ENCODE measurements around the gene BMP4. TPM values are rescaled to one million over a fixed set of nuclear protein-coding genes. Genes with fewer than 3 reads are reported as not detected.

BMP4 gene
- total RNA-seq, result 16.4 TPM
- polyA plus RNA-seq (ENCODE audit: insufficient read depth in 1 of 8, insufficient read length in 8 of 8, low replicate concordance in 1 of 8), result 10 to 100 TPM; 12.0 to 30.5 (median 19.7) TPM
- long read RNA-seq, donor 1, partial matches to known transcripts, result 0 of 2 reads
- long read RNA-seq, donor 1, other reads (novel, unspliced or antisense), result 0 of 2 reads
- long read RNA-seq, donor 2, result 0 reads
- long read RNA-seq, donor 3, partial matches to known transcripts, result 0 of 7 reads
- long read RNA-seq, donor 3, other reads (novel, unspliced or antisense), result 0 of 7 reads
- long read RNA-seq, donor 4, result 0 reads
- long read RNA-seq, donor 5, transcript BMP4-201 (4 exons, 1,917 nt), result major isoform, 10 of 27 reads
- long read RNA-seq, donor 5, transcript BMP4-206 (4 exons, 1,708 nt), result minor isoform, 9 of 27 reads
- long read RNA-seq, donor 5, transcript BMP4-205 (3 exons, 1,705 nt), result minor isoform, 8 of 27 reads
- long read RNA-seq, donor 5, partial matches to known transcripts, result 0 of 27 reads
- long read RNA-seq, donor 5, other reads (novel, unspliced or antisense), result 0 of 27 reads
- long read RNA-seq, donor 6, partial matches to known transcripts, result 0 of 5 reads
- long read RNA-seq, donor 6, other reads (novel, unspliced or antisense), result 0 of 5 reads
- long read RNA-seq, donor 7, partial matches to known transcripts, result 0 of 5 reads
- long read RNA-seq, donor 7, other reads (novel, unspliced or antisense), result 0 of 5 reads
- long read RNA-seq, donor 8, transcript BMP4-201 (4 exons, 1,917 nt), result major isoform, 5 of 8 reads
- long read RNA-seq, donor 8, partial matches to known transcripts, result 0 of 8 reads
- long read RNA-seq, donor 8, other reads (novel, unspliced or antisense), result 0 of 8 reads
- long read RNA-seq, donor 9, partial matches to known transcripts, result 0 of 3 reads
- long read RNA-seq, donor 9, other reads (novel, unspliced or antisense), result 0 of 3 reads
- long read RNA-seq, donor 10, transcript BMP4-206 (4 exons, 1,708 nt), result major isoform, 5 of 11 reads
- long read RNA-seq, donor 10, partial matches to known transcripts, result 0 of 11 reads
- long read RNA-seq, donor 10, other reads (novel, unspliced or antisense), result 0 of 11 reads
- long read RNA-seq, donor 11, partial matches to known transcripts, result 0 of 5 reads
- long read RNA-seq, donor 11, other reads (novel, unspliced or antisense), result 0 of 5 reads

DNA sequence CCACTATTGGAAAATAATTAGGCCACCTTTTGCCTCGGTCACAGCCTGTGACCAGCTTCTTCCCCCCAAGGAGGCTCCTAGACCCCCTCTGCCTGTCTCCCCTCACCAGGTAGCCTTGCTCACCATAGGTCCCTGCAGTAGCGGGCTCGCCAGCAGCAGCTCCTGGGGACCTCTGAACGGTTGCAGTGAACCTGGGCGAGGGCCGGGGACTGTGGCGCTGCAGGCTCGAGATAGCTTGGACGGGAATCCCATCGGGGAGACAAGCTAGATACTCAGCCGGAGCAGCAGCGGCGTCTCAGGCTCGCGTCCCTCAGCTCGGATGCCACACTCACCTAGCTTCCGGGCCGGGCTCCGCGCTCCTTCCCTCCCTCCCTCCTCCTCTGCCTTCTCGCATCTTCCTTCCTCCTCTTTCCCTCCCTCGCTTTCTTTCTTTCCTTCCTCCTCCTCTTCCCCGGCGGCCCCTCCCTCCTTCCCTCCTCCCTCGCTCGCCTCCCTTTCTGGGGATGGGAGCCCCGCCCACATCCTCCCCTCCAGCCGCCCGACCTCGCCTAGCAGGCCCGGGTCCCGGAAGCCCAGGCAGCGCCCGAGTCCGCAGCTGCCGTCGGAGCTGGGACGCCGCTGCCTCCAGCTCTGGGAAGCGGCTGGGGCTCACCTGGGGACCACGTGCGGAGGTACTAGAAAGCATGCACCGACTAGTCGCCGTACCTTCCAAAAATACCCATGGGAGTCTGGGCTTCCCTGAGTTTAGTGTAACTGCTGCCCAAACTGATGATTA is at the start of gene BMP4:
BMP4 (minus strand) TSS at position 399 of the 775 bp plus-strand sequence. CDS start 4,603 bp downstream, outside the sequence.
- H3K27me3 ChIP-seq (ENCODE audit: control insufficient read depth, insufficient read depth, low read length), result peaks cover 52% of the 10 kb centered on the region

DNA sequence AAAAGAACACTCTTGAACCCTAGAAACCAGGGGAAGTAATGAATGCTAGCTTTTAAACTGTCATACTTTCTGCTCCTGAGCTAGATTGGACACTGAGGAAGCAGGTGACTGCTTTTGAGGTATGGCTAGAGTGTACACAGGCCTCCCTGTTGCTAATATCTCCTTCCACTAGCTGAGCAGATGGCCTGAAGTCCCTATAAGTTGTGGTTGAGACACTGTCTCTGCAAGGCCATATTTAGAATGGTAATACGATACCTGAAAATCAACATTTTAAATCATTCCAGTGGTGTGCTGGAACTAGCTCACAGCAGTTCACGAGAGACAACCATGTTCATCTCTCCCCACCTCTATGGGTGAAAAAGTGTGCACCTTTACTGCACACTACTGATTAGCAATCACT is 46.4 kb upstream of the BMP4 start:
- no peaks in the 10 kb centered on the region for H3K27me3 ChIP-seq (ENCODE audit: control insufficient read depth, insufficient read depth, low read length)
- H3K36me3 ChIP-seq (ENCODE audit: control insufficient read depth, insufficient read depth, low read length), result no peaks in the 10 kb centered on the region
- no peak for DNase-seq
- H3K4me1 ChIP-seq (ENCODE audit: control insufficient read depth, insufficient read depth, low read length), result peaks cover 5% of the 10 kb centered on the region
- H3K4me3 ChIP-seq (ENCODE audit: low read length), result no peak overlapping the region
- WGBS (ENCODE audit: insufficient coverage), result no CpG with 5 or more reads among the region's 2 CpGs
- no peaks in the 10 kb centered on the region for H3K9me3 ChIP-seq (replicated peaks; ENCODE audit: control insufficient read depth, low read depth, low read length)
- no peak overlapping the region for H3K27ac ChIP-seq (ENCODE audit: low read length)

More for the DNA sequence above, at the start of gene BMP4:
- Histone ChIP-seq H3K36me3 (ENCODE audit: control insufficient read depth, insufficient read depth, low read length) (peaks cover 11% of the 10 kb centered on the region), H3K4me1 (ENCODE audit: control insufficient read depth, insufficient read depth, low read length) (peaks cover 24% of the 10 kb centered on the region), H3K27ac (ENCODE audit: low read length) (peak within 1 kb of the TSS; percentile 81), H3K4me3 (ENCODE audit: low read length) (peak within 1 kb of the TSS; percentile 80), H3K9me3 (replicated peaks; ENCODE audit: control insufficient read depth, low read depth, low read length) (no peaks in the 10 kb centered on the region)
- WGBS (ENCODE audit: insufficient coverage), result under 1% methylated on average over 43 of the region's 45 CpGs
- peak; percentile 96 for DNase-seq

DNA sequence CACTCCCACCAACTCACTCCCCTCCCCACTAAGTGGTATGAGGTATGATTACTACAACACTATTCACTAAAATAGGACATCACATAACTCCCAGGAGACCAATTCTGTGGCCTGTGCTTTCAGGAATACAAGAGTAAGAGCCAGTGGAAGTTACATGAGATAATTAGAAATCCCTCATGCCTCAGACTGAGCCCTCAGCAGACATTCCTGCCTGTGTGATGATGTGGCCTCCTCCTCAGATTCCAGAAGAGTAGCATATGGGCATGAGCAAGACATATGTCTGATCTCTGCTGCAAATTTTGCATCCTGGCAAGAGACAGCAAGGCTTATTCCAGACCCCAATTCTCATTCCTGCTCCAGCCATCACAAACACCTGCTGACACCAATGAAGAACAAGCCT is 46.0 kb upstream of the BMP4 start:
- H3K36me3 ChIP-seq (ENCODE audit: control insufficient read depth, insufficient read depth, low read length), result no peaks in the 10 kb centered on the region
- peaks cover 5% of the 10 kb centered on the region for H3K4me1 ChIP-seq (ENCODE audit: control insufficient read depth, insufficient read depth, low read length)
- H3K4me3 ChIP-seq (ENCODE audit: low read length), result no peak overlapping the region
- no peaks in the 10 kb centered on the region for H3K27me3 ChIP-seq (ENCODE audit: control insufficient read depth, insufficient read depth, low read length)
- H3K9me3 ChIP-seq (replicated peaks; ENCODE audit: control insufficient read depth, low read depth, low read length), result no peaks in the 10 kb centered on the region
- DNase-seq, result no peak
- no peak overlapping the region for H3K27ac ChIP-seq (ENCODE audit: low read length)

DNA sequence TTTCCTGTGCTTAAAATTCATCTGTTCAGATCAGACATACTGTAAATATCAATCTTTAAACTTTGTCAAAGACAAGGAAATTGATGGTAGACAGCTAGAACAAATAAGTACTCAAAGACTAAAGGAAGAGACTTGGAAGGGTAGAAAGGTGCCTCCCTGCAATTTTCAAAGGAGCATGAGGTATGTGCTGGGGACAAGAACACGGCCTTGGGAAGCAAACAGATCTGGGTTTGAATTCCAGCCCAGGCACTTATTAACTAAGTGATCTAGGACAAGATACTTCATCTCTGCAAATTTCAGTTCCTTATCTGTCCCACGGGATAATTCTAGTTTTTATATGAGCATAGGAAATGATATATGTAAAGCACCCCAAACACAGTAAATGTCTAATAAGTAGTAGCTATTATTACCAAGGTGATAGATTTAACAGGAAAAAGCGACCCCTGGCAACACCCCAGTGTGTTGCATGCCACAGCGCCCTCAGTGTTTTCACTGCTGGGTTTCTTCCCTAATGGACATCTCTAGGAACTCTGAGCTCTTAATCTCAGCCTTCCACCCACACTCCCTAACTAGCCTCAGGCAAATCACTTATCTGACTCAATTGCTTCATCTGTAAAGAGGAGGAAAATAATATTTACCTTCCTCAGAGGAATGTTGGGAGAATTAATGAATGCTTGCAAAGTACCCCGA is 44.7 kb upstream of the BMP4 start:
- no peaks in the 10 kb centered on the region for H3K9me3 ChIP-seq (replicated peaks; ENCODE audit: control insufficient read depth, low read depth, low read length)
- H3K27ac ChIP-seq (ENCODE audit: low read length), result no peak overlapping the region
- no CpG with 5 or more reads among the region's 5 CpGs for WGBS (ENCODE audit: insufficient coverage)
- H3K4me1 ChIP-seq (ENCODE audit: control insufficient read depth, insufficient read depth, low read length), result peaks cover 5% of the 10 kb centered on the region
- H3K27me3 ChIP-seq (ENCODE audit: control insufficient read depth, insufficient read depth, low read length), result no peaks in the 10 kb centered on the region
- H3K36me3 ChIP-seq (ENCODE audit: control insufficient read depth, insufficient read depth, low read length), result no peaks in the 10 kb centered on the region
- H3K4me3 ChIP-seq (ENCODE audit: low read length), result no peak overlapping the region
- no peak for DNase-seq

DNA sequence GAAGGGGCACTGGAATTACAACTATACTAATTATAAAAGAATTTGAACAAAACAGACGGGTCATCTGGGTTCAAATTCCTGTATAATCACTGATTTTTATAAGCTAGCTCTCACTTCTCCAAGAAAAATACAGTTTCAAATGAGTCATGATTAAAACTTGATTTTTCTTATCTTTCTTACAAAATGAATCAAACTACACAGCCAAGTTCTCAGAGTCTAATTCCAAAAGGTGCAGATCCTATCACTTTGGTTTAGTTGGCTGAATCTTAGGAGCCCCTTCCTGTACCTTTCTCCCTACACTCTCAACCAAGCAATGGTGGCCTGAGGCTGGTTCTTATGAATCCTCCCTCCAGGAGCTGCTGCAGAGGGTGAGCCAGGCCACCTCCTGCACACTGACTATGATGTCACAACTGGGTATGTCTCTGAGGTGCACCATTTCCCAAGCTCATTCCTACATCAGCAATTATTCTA is 43.8 kb upstream of the BMP4 start:
- H3K4me3 ChIP-seq (ENCODE audit: low read length), result no peak overlapping the region
- DNase-seq, result no peak

DNA sequence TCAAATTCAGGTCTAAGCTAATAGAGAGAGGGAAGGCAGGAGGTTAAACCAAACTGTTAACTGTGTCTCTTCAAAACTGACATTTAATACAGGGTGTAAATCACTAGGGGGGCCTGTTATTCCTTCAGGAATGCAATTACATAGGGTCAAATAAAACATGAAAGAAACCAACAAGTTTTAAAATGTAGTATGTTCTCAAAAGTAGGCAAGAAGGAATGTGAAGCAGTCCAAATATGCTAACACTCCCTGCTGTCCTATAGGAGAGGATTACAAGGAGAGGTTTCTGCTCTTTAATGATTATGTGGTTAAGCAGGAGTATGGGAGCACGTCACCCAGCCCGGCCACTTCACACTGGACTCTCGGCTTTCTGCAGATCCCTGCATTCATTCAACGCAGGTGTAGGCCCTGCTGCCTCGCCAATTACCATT is 42.5 kb upstream of the BMP4 start:
- no peak for DNase-seq
- Histone ChIP-seq H3K4me1 (ENCODE audit: control insufficient read depth, insufficient read depth, low read length) (peaks cover 5% of the 10 kb centered on the region), H3K27ac (ENCODE audit: low read length) (no peak overlapping the region), H3K36me3 (ENCODE audit: control insufficient read depth, insufficient read depth, low read length) (no peaks in the 10 kb centered on the region), H3K9me3 (replicated peaks; ENCODE audit: control insufficient read depth, low read depth, low read length) (no peaks in the 10 kb centered on the region), H3K4me3 (ENCODE audit: low read length) (no peak overlapping the region), H3K27me3 (ENCODE audit: control insufficient read depth, insufficient read depth, low read length) (no peaks in the 10 kb centered on the region)
- no CpG with 5 or more reads among the region's 5 CpGs for WGBS (ENCODE audit: insufficient coverage)

More for the DNA sequence above, 43.8 kb upstream of the BMP4 start:
- H3K27ac ChIP-seq (ENCODE audit: low read length), result no peak overlapping the region
- H3K9me3 ChIP-seq (replicated peaks; ENCODE audit: control insufficient read depth, low read depth, low read length), result no peaks in the 10 kb centered on the region
- H3K27me3 ChIP-seq (ENCODE audit: control insufficient read depth, insufficient read depth, low read length), result no peaks in the 10 kb centered on the region
- WGBS (ENCODE audit: insufficient coverage), result no CpG with 5 or more reads among the region's 1 CpG
- peaks cover 5% of the 10 kb centered on the region for H3K4me1 ChIP-seq (ENCODE audit: control insufficient read depth, insufficient read depth, low read length)
- H3K36me3 ChIP-seq (ENCODE audit: control insufficient read depth, insufficient read depth, low read length), result no peaks in the 10 kb centered on the region

DNA sequence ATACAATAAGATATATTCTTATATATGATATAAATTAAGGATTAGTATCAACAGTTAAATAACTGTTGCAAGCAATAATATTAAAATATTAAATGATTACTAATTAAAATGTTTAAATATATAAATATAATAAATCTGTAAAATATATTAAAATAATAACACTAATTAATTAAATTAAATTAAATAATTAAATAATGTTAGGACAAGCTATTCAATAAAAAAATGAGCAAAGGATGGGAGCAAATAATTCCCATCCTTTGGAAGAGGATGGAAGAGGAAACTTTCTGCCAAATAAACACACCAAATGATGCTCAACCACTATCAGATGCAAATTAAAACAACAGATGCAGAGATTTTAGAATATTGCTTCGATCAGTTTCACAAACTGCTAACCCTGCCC is 39.4 kb upstream of the BMP4 start:
- Histone ChIP-seq H3K27me3 (ENCODE audit: control insufficient read depth, insufficient read depth, low read length) (no peaks in the 10 kb centered on the region), H3K9me3 (replicated peaks; ENCODE audit: control insufficient read depth, low read depth, low read length) (no peaks in the 10 kb centered on the region), H3K36me3 (ENCODE audit: control insufficient read depth, insufficient read depth, low read length) (no peaks in the 10 kb centered on the region), H3K27ac (ENCODE audit: low read length) (no peak overlapping the region), H3K4me3 (ENCODE audit: low read length) (no peak overlapping the region), H3K4me1 (ENCODE audit: control insufficient read depth, insufficient read depth, low read length) (no peaks in the 10 kb centered on the region)
- no peak for DNase-seq
- no CpG with 5 or more reads among the region's 1 CpG for WGBS (ENCODE audit: insufficient coverage)

DNA sequence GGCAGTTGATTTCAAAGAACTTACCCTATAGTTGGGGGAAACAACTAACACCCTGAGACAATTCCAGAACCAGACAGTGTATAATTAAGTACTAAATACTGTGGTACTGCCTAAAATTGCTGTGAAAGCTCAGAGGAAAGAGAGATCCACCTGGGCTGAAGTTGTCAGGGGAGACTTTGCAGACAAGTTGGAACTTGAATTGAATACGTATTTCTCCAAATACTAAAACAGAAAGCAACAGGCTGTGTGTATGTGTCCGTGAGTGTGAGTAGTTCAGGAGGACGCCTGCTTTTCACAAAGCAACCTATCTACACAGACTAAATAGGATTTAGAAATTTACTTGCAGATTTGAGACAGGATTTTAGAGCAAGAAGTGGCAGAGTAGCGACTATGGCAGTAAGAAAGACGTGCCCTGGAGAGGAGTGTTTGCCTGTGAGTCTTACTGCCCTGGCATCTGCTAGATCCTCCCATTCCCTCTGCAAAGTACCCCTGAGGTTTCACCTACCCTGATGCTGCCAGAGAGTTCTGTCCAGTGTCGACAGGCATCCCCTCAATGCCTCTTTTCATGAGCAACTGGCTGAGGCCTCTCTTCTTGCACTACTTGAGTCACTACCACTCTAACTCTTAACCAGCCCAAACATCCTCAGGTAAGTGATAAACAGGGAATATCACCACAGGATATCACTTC is 37.4 kb upstream of the BMP4 start:
- WGBS (ENCODE audit: insufficient coverage), result no CpG with 5 or more reads among the region's 6 CpGs
- H3K4me3 ChIP-seq (ENCODE audit: low read length), result no peak overlapping the region
- no peaks in the 10 kb centered on the region for H3K4me1 ChIP-seq (ENCODE audit: control insufficient read depth, insufficient read depth, low read length)
- DNase-seq, result no peak
- H3K36me3 ChIP-seq (ENCODE audit: control insufficient read depth, insufficient read depth, low read length), result no peaks in the 10 kb centered on the region
- no peaks in the 10 kb centered on the region for H3K9me3 ChIP-seq (replicated peaks; ENCODE audit: control insufficient read depth, low read depth, low read length)
- H3K27ac ChIP-seq (ENCODE audit: low read length), result no peak overlapping the region
- no peaks in the 10 kb centered on the region for H3K27me3 ChIP-seq (ENCODE audit: control insufficient read depth, insufficient read depth, low read length)

DNA sequence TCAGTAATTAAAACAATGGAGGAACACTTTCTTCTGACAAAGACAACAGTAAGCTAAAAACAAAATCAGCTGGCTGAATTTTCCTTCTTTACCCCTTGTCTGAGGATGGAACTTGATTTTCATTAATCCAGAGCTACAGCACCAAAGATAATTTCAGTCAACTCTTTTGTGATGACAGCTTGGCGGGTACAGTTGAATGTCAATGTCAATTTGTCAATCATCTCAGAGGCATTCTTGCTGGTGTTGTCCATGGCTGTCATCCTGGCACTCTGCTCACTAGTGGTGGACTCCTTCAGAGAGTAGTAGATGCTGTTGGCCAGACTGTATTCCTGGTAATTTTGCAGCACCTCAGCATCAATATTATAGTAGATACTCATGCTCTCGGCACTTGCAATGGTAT is 34.4 kb upstream of the BMP4 start:
- Histone ChIP-seq H3K27me3 (ENCODE audit: control insufficient read depth, insufficient read depth, low read length) (no peaks in the 10 kb centered on the region), H3K4me3 (ENCODE audit: low read length) (no peak overlapping the region), H3K27ac (ENCODE audit: low read length) (no peak overlapping the region), H3K4me1 (ENCODE audit: control insufficient read depth, insufficient read depth, low read length) (no peaks in the 10 kb centered on the region), H3K36me3 (ENCODE audit: control insufficient read depth, insufficient read depth, low read length) (no peaks in the 10 kb centered on the region), H3K9me3 (replicated peaks; ENCODE audit: control insufficient read depth, low read depth, low read length) (no peaks in the 10 kb centered on the region)
- no CpG with 5 or more reads among the region's 2 CpGs for WGBS (ENCODE audit: insufficient coverage)
- no peak for DNase-seq

All from muscle of leg (tissue), 16 donors.